Endothelial cell of umbilical vein (primary cell): ENCODE results near the gene PTPRE. TPM values are rescaled to one million over a fixed set of nuclear protein-coding genes. Genes with fewer than 3 reads are reported as not detected.

ENCODE experiments used
- BruUV-seq: library from RNA; stranded (reverse); fragments of 400-500 nt; replicated peaks from 2 replicates; lab custom pipeline; 2021; lab: Mats Ljungman, UMichigan
- CTCF ChIA-PET: fragments of 300-600, 350-600 bp; sonication (Branson Sonifier 250); formaldehyde crosslinking; loops from one replicate; lab custom pipeline; 2021; ENCODE audit warnings: antibody characterized with exemption, inconsistent platforms; lab: Charles Lee
- POLR2A ChIA-PET: fragments of 300-600, 350-600 bp; sonication (Branson Sonifier 250); formaldehyde crosslinking; loops from one replicate; lab custom pipeline; 2021; ENCODE audit warnings: antibody characterized with exemption, inconsistent platforms; lab: Charles Lee
- DNase-seq: peaks from one replicate; pipeline ENCODE4 v3.0.0-alpha.2; 2011; ENCODE audit warnings: low read depth, low spot score
- FAIRE-seq: peaks from 2 replicates; lab custom pipeline; 2011; peaks lifted over from hg19 to GRCh38; lab: Jason Lieb, UNC
- H2AFZ ChIP-seq: 2 replicates; pipeline ENCODE4 v1.6.0; 2012; ENCODE audit warnings: low read depth, low read length, control low read depth, inconsistent platforms
- H3K27ac ChIP-seq: 2 replicates; pipeline ENCODE4 v1.5.1; 2011; ENCODE audit warnings: low read depth, mild to moderate bottlenecking, control low read depth, low read length, moderate library complexity; ENCODE audit not compliant: insufficient read depth
- H3K27me3 ChIP-seq, 2 experiments: 2 replicates each; pipeline versions ENCODE4 v1.6.0 to v1.6.1; 2011; ENCODE audit warnings: low read length in 2 of 2, mixed read lengths in 1 of 2; ENCODE audit not compliant: control insufficient read depth in 2 of 2, insufficient read depth in 2 of 2
- H3K36me3 ChIP-seq, 2 experiments: 2 replicates in 1 of 2; 3 replicates in 1 of 2; pipeline ENCODE4 v1.5.1; 2011; ENCODE audit warnings: low read length in 2 of 2, mild to moderate bottlenecking in 1 of 2, moderate library complexity in 1 of 2; ENCODE audit not compliant: control insufficient read depth in 2 of 2, insufficient read depth in 2 of 2; ENCODE audit errors: extremely low read depth in 1 of 2
- H3K4me1 ChIP-seq: 3 replicates; pipeline ENCODE4 v1.5.1; 2011; ENCODE audit warnings: mild to moderate bottlenecking, low read length; ENCODE audit not compliant: control insufficient read depth, insufficient read depth; ENCODE audit errors: extremely low read depth
- H3K4me2 ChIP-seq: 2 replicates; pipeline ENCODE4 v1.6.1; 2011; ENCODE audit warnings: low read length, control low read depth, mixed read lengths; ENCODE audit not compliant: insufficient read depth
- H3K4me3 ChIP-seq, 3 experiments: fragments of 200-600 bp in 1 of 3; sonication (generic), shearing (Covaris generic) in 1 of 3; replicated peaks in 1 of 3; 2 replicates each; pipeline ENCODE4 v1.5.1; 2011 to 2016; ENCODE audit warnings: control low read depth in 3 of 3, low read length in 3 of 3, mild to moderate bottlenecking in 2 of 3, inconsistent platforms in 1 of 3, low read depth in 1 of 3, moderate library complexity in 1 of 3; ENCODE audit not compliant: insufficient read depth in 1 of 3
- H3K79me2 ChIP-seq: 2 replicates; pipeline ENCODE4 v1.6.0; 2012; ENCODE audit warnings: low read length, inconsistent platforms; ENCODE audit not compliant: control insufficient read depth, insufficient read depth
- H3K9ac ChIP-seq: replicated peaks from 2 replicates; pipeline ENCODE3; 2011; ENCODE audit warnings: low read length, control low read depth; ENCODE audit not compliant: insufficient read depth; ENCODE audit errors: extremely low read depth
- H3K9me1 ChIP-seq: replicated peaks from 3 replicates; pipeline ENCODE4 v1.6.0; 2011; ENCODE audit warnings: mild to moderate bottlenecking, low read length; ENCODE audit not compliant: control insufficient read depth, insufficient read depth; ENCODE audit errors: extremely low read depth
- H3K9me3 ChIP-seq: replicated peaks from 2 replicates; pipeline ENCODE4 v1.5.1; 2012; ENCODE audit warnings: low read length, inconsistent platforms; ENCODE audit not compliant: control insufficient read depth, insufficient read depth
- H4K20me1 ChIP-seq: replicated peaks from 2 replicates; pipeline ENCODE3; 2011; ENCODE audit warnings: mild to moderate bottlenecking, low read length; ENCODE audit not compliant: control insufficient read depth, insufficient read depth; ENCODE audit errors: extremely low read depth
- EZH2 ChIP-seq: IDR thresholded peaks from 2 replicates; pipeline ENCODE4 v1.6.1; 2012; ENCODE audit warnings: borderline replicate concordance, low read depth, mild to moderate bottlenecking, moderate library complexity, low read length, inconsistent platforms; ENCODE audit not compliant: severe bottlenecking
- FOS ChIP-seq: IDR thresholded peaks from 2 replicates; pipeline ENCODE4 v1.6.1; 2011; ENCODE audit warnings: mild to moderate bottlenecking, low read length, moderate library complexity, borderline replicate concordance; ENCODE audit not compliant: insufficient read depth
- JUN ChIP-seq: IDR thresholded peaks from 2 replicates; pipeline ENCODE4 v1.6.1; 2011; ENCODE audit warnings: borderline replicate concordance, low read depth; ENCODE audit not compliant: insufficient read length, insufficient read depth
- MAX ChIP-seq: IDR thresholded peaks from 2 replicates; pipeline ENCODE4 v1.6.1; 2011; ENCODE audit not compliant: insufficient read depth, insufficient read length
- POLR2AphosphoS5 ChIP-seq: IDR thresholded peaks from 2 replicates; pipeline ENCODE4 v1.6.1; 2012; ENCODE audit warnings: low read depth, mild to moderate bottlenecking, control low read depth, low read length, moderate library complexity; ENCODE audit not compliant: insufficient read depth
- dilution Hi-C: fragments of 300-500 bp; cut with MboI; formaldehyde crosslinking; loops from one replicate; pipeline ENCODE4 v1.15.0; 2019; ENCODE audit warnings: low sequenced_read_pairs; ENCODE audit not compliant: extremely low pct_ligation_motif_present
- intact Hi-C: fragments of 100-400 bp; cut with micrococcal nuclease; formaldehyde crosslinking; loops from one replicate; pipeline ENCODE4 v1.10.0; 2022
- polyA plus RNA-seq, 4 experiments: library from polyadenylated mRNA; depleted of rRNA in 3 of 4; stranded (reverse) in 3 of 4; unstranded in 1 of 4; fragments of >200 nt; gene quantifications; 2 replicates each; pipeline versions ENCODE4 v1.2.1 to v1.2.3, GENCODE V29; 2011 to 2012; ENCODE audit warnings: missing spikeins in 1 of 4
- total RNA-seq: library from RNA; stranded (reverse); gene quantifications from 2 replicates; pipeline ENCODE4 v1.2.3, GENCODE V29; 2021

The PTPRE gene
- total and polyA plus RNA-seq, 2 donors (not counting 3 experiments of a cell fraction or from before 2014, with no cell fraction given): 37.3 to 116 TPM

GRCh38 chr10:127872011-127872761 lies 34.7 kb upstream of the PTPRE start:
- no TSS peak for BruUV-seq
- H3K4me3 ChIP-seq: no peak overlapping the region
- H3K4me1 ChIP-seq: peaks cover 5% of the 10 kb centered on the region
- H3K36me3 ChIP-seq: no peaks in the 10 kb centered on the region
- TF ChIP-seq EZH2: no peak
- no peak for TF ChIP-seq MAX
- TF ChIP-seq POLR2AphosphoS5: no peak
- no peak for TF ChIP-seq FOS
- no peak for TF ChIP-seq JUN
- no peak for FAIRE-seq
- H3K9me3 ChIP-seq: no peaks in the 10 kb centered on the region
- intact Hi-C loops: no loop called here
- H2AFZ ChIP-seq: no peak overlapping the region
- no peak overlapping the region for H3K9ac ChIP-seq
- H3K79me2 ChIP-seq: no peaks in the 10 kb centered on the region
- no peaks in the 10 kb centered on the region for H4K20me1 ChIP-seq
- ChIA-PET POLR2A (no interaction called here), CTCF (interaction anchor here (0.8 to 6.2 kb wide), 3 partner anchors 138 to 197 kb away, joined by 4 to 66 read pairs (median 4); no protein-coding TSS in a partner anchor)
- DNase-seq: no peak
- H3K27ac ChIP-seq: no peak overlapping the region
- no peaks in the 10 kb centered on the region for H3K9me1 ChIP-seq
- dilution Hi-C loops: no loop called here
- H3K27me3 ChIP-seq: peaks cover 7 to 20% of the 10 kb centered on the region in 2 experiments
- H3K4me2 ChIP-seq: no peak overlapping the region
